Osteocyte (in vitro differentiated cells): Measurements from ENCODE around the gene CD8B2. TPM values are rescaled to one million over a fixed set of nuclear protein-coding genes. Genes with fewer than 3 reads are reported as not detected.

Source experiments
- DNase-seq: peaks from one replicate; pipeline ENCODE4 v3.0.0; 2021; ENCODE audit warnings: mixed read lengths; ENCODE audit not compliant: unreplicated experiment; ENCODE audit errors: extremely low spot score
- H3K27ac Mint-ChIP-seq: one replicate; pipeline ENCODE4 v1.8.0; 2021; ENCODE audit warnings: mild to moderate bottlenecking, mixed read lengths; ENCODE audit not compliant: unreplicated experiment
- H3K27me3 Mint-ChIP-seq: one replicate; pipeline ENCODE4 v1.8.0; 2021; ENCODE audit warnings: mixed read lengths; ENCODE audit not compliant: unreplicated experiment
- H3K36me3 Mint-ChIP-seq: one replicate; pipeline ENCODE4 v1.8.0; 2021; ENCODE audit warnings: mixed read lengths; ENCODE audit not compliant: unreplicated experiment
- H3K4me1 Mint-ChIP-seq: one replicate; pipeline ENCODE4 v1.8.0; 2021; ENCODE audit warnings: mixed read lengths; ENCODE audit not compliant: unreplicated experiment
- H3K4me3 Mint-ChIP-seq: one replicate; pipeline ENCODE4 v1.8.0; 2021; ENCODE audit warnings: mild to moderate bottlenecking, moderate library complexity, mixed read lengths; ENCODE audit not compliant: unreplicated experiment
- H3K9me3 Mint-ChIP-seq: one replicate; pipeline ENCODE4 v1.8.0; 2021; ENCODE audit warnings: mixed read lengths; ENCODE audit not compliant: unreplicated experiment
- total RNA-seq: library from RNA; stranded (reverse); gene quantifications from 2 replicates; pipeline ENCODE4 v1.2.1, GENCODE V29; 2021
- TF ChIP-seq, protein P1 (sequence below): fragments of 200-600 bp; sonication (generic); IDR thresholded peaks from 2 replicates; pipeline ENCODE4 v1.5.0; 2021; ENCODE audit warnings: antibody characterized with exemption, mild to moderate bottlenecking, moderate library complexity

The CD8B2 gene
- total RNA-seq, 1 donor from 2014 or later, result not detected

DNA sequence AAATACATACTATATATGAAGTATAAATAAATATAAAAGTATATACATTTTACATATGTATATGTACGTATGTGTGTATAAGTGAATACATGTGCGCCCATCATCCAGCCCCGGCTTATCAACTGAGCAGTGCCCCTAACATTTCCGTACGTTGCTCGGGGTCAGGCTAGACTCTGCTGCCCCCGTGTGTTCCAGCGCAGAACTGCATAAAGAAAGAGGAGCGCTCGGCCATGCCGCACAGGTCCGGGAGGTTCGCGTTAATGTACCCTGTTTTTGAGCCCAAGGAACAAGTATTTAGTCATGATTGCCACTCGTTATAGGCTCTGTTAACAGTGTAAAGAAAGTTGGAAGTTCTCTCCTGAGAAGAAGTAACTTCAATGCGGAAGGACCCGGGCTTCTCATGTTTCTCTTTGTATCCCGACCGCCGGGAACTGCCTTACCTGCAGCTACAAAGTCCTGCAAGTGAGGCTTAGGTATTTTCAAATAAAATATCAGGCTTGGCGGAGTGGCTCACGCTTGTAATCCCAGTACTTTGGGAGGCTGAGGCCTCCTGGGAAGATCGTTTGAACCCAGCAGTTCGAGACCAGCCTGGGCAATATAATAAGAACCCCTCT is 55.7 kb downstream of the CD8B2 start:
- peaks cover 3% of the 10 kb centered on the region for H3K4me1 Mint-ChIP-seq
- H3K4me3 Mint-ChIP-seq, result peak overlapping the region; percentile 73
- H3K36me3 Mint-ChIP-seq, result no peaks in the 10 kb centered on the region
- no peak for DNase-seq
- no peak overlapping the region for H3K27ac Mint-ChIP-seq
- TF ChIP-seq, protein P1, sequence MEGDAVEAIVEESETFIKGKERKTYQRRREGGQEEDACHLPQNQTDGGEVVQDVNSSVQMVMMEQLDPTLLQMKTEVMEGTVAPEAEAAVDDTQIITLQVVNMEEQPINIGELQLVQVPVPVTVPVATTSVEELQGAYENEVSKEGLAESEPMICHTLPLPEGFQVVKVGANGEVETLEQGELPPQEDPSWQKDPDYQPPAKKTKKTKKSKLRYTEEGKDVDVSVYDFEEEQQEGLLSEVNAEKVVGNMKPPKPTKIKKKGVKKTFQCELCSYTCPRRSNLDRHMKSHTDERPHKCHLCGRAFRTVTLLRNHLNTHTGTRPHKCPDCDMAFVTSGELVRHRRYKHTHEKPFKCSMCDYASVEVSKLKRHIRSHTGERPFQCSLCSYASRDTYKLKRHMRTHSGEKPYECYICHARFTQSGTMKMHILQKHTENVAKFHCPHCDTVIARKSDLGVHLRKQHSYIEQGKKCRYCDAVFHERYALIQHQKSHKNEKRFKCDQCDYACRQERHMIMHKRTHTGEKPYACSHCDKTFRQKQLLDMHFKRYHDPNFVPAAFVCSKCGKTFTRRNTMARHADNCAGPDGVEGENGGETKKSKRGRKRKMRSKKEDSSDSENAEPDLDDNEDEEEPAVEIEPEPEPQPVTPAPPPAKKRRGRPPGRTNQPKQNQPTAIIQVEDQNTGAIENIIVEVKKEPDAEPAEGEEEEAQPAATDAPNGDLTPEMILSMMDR, result peak; percentile 96
- no peaks in the 10 kb centered on the region for H3K9me3 Mint-ChIP-seq
- peaks cover 46% of the 10 kb centered on the region for H3K27me3 Mint-ChIP-seq

DNA sequence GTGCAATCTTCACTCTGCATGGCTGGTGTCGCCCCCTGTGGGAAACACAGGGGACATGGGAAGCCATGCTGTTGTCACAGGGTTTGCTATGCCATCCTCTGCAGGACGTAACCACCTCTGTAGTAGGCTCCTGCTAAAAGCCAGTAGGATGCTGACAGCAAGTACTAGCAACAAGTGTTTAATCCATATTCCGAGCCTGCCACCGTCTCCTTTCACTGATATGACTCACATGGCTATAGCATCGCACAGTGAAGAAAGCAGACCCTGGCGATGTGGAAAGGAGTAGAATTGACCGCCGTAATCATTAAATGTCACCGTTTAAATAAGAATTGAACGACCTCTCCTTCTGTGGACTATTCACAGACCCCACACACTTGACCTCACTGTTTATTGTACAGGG is 57.8 kb downstream of the CD8B2 start:
- peaks cover 46% of the 10 kb centered on the region for H3K27me3 Mint-ChIP-seq
- no peak overlapping the region for H3K4me3 Mint-ChIP-seq
- H3K4me1 Mint-ChIP-seq, result peaks cover 3% of the 10 kb centered on the region

DNA sequence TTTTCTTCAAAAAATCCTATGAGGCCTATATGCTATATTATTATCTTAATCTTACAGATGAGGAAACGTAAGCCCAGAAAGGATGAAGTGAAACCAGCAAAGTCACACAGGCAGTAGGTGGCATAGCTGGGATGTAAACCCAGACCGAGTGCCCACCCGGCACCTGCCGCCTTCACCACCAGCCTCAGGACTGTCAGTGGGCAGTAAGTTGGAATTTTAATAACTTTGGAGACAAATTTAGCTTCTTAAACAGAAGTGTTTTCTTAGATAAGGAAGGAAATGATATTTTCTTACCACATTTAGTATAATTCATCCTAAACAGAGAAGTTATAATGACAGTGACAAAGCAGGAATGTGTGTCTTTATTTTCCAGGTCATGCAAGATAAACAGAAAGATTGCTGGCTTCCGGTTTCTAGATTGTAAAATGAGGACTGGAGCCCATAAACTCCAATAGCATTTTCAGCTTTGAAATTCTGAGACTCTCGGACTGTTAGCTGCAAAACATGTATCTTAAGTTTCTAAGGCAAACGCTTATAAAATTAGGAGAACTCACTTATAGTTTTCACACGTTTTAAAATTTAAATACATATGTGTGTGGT is 59.3 kb downstream of the CD8B2 start:
- H3K27me3 Mint-ChIP-seq, result peaks cover 35% of the 10 kb centered on the region
- H3K9me3 Mint-ChIP-seq, result no peaks in the 10 kb centered on the region
- no peak for DNase-seq
- H3K36me3 Mint-ChIP-seq, result no peaks in the 10 kb centered on the region
- H3K4me3 Mint-ChIP-seq, result no peak overlapping the region
- TF ChIP-seq, protein P1, result no peak
- peaks cover 3% of the 10 kb centered on the region for H3K4me1 Mint-ChIP-seq
- H3K27ac Mint-ChIP-seq, result no peak overlapping the region

More for the DNA sequence above, 57.8 kb downstream of the CD8B2 start:
- DNase-seq, result no peak
- Mint-ChIP-seq H3K36me3 (no peaks in the 10 kb centered on the region), H3K9me3 (no peaks in the 10 kb centered on the region), H3K27ac (no peak overlapping the region)
- TF ChIP-seq, protein P1, result no peak

DNA sequence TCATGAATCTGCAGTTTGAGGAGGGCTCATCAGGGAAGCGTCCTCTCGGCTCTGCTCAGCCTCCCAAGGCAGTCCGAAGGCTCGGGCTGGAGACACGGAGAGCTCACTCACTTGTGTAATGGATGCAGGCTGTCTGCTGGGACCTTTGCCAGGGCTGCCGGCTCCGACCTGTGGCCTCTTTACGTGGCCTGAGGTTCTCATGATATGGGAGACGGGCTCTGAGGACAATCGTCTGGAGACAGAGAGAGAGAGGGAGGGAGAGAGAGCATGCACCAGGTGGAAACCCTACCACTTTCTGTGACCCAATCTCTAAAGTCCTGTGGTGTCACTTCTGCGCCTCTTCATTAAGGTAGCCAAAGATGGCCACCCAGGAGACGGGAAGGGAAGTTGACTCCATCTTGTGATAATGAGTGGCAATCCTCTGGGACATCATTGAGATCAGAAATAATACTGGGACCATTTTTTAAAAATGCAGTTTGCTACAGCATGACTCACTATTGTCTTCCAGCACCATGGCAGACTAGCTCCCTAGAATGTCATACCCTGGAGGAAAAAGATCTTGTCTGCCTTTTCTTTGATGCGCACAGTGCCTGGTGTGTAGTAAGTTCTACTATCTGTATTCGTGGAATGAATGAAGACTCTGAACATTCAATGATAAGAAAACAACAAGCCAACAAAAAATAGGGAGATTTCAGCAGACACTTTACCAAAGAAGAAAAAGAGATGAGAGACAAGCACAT is 60.2 kb downstream of the CD8B2 start:
- H3K27me3 Mint-ChIP-seq, result peaks cover 33% of the 10 kb centered on the region
- no peak overlapping the region for H3K4me3 Mint-ChIP-seq
- H3K36me3 Mint-ChIP-seq, result no peaks in the 10 kb centered on the region
- no peak for DNase-seq
- H3K27ac Mint-ChIP-seq, result no peak overlapping the region
- no peaks in the 10 kb centered on the region for H3K9me3 Mint-ChIP-seq
- TF ChIP-seq, protein P1, result no peak
- H3K4me1 Mint-ChIP-seq, result peaks cover 3% of the 10 kb centered on the region
